Measurements from ENCODE around the gene KIAA1210. TPM values are rescaled to one million over a fixed set of nuclear protein-coding genes. Genes with fewer than 3 reads are reported as not detected.

The KIAA1210 gene
- total RNA-seq, 1 experiment from 2014 or later: not detected

- no TSS peak for BruUV-seq (replicated peaks)
- Histone ChIP-seq H3K9me3 (ENCODE audit: control insufficient read depth in 1 of 2, insufficient read depth in 1 of 2, low read depth in 1 of 2, low read length in 2 of 2) (no peaks in the 10 kb centered on the region), H3K27me3 (ENCODE audit: insufficient read depth, low read length) (no peaks in the 10 kb centered on the region), H3K4me1 (ENCODE audit: control insufficient read depth in 1 of 2, insufficient read depth in 2 of 2, low read length in 2 of 2) (peaks cover 11 to 17% of the 10 kb centered on the region in 2 experiments; a peak in 3 of 4 replicates), H4K20me1 (ENCODE audit: insufficient read depth) (no peaks in the 10 kb centered on the region), H3K9ac (ENCODE audit: low read length) (no peak overlapping the region), H3K36me3 (ENCODE audit: control insufficient read depth in 1 of 2, insufficient read depth in 2 of 2, low read length in 2 of 2) (no peaks in the 10 kb centered on the region), H3K4me2 (ENCODE audit: low read length) (0 out of 2 replicates have a peak overlapping the region, but pooled peaks have one; percentile 53), H2AFZ (ENCODE audit: low read depth, low read length, poor library complexity, severe bottlenecking) (no peak overlapping the region), H3K27ac (ENCODE audit: low read depth, low read length) (no peak overlapping the region), H3K79me2 (ENCODE audit: insufficient read depth, low read length) (no peaks in the 10 kb centered on the region), H3K9me2 (ENCODE audit: insufficient read depth) (no peaks in the 10 kb centered on the region), H3K4me3 (replicated peaks in 1 of 2; ENCODE audit: low read depth in 1 of 2, low read length in 2 of 2) (no peak overlapping the region)
- RAD21 ChIA-PET (ENCODE audit: low non-redundant PET in 1 of 2, low total read pairs in 2 of 2, uncharacterized antibody in 2 of 2, unreplicated experiment in 2 of 2): no interaction called here
- CTCF ChIA-PET: no interaction called here
- POLR2A ChIA-PET: no interaction called here
- ATAC-seq (no peak), DNase-seq (ENCODE audit: low read depth, low spot score) (no peak)
- intact Hi-C loops (cut with micrococcal nuclease): no loop called here
- TF ChIP-seq POLR2A (IDR thresholded peaks at IDR 0.05; ENCODE audit: borderline replicate concordance, extremely low read depth, insufficient read depth, insufficient read length): no peak
- TF ChIP-seq POLR2AphosphoS5 (IDR thresholded peaks at IDR 0.05; ENCODE audit: low read depth, low read length): no peak
- TF ChIP-seq EZH2phosphoT487 (IDR thresholded peaks at IDR 0.05; ENCODE audit: borderline replicate concordance): no peak
- no peak for TF ChIP-seq REST (IDR thresholded peaks at IDR 0.05; ENCODE audit: low read depth)
- no peak for TF ChIP-seq SP1 (IDR thresholded peaks at IDR 0.05; ENCODE audit: low read depth)
- no peak for TF ChIP-seq EZH2 (IDR thresholded peaks at IDR 0.05)
- no peak for TF ChIP-seq CBX3 (IDR thresholded peaks at IDR 0.05; ENCODE audit: low read depth)
- no peak for TF ChIP-seq ZFX (IDR thresholded peaks at IDR 0.05)
- no peak for TF ChIP-seq SRF (IDR thresholded peaks at IDR 0.05; ENCODE audit: low read depth)
Observed at GRCh38 chrX:119042040-119042439, 85.6 kb downstream of the KIAA1210 start.
